Measurements from ENCODE around the gene DHX34. TPM values are rescaled to one million over a fixed set of nuclear protein-coding genes. Genes with fewer than 3 reads are reported as not detected.

Gene DHX34
- total RNA-seq, 1 donor from 2014 or later: 5.2 TPM

Other genes with a start within 250 kb of the DHX34 start
- gene ZC3H4, start 235.5 kb upstream of the DHX34 start, total RNA-seq: 7.2 and 9.5 TPM in 2 replicates
- gene SAE1, start 218.5 kb upstream of the DHX34 start, total RNA-seq: 96.8 and 131 TPM in 2 replicates
- 16.5 and 21.4 TPM in 2 replicates for gene BBC3, start 118.1 kb upstream of the DHX34 start, total RNA-seq
- 3.3 and 4.6 TPM in 2 replicates for gene CCDC9, start 92.8 kb upstream of the DHX34 start, total RNA-seq
- 0.65 and 1.2 TPM in 2 replicates for gene INAFM1, start 74.4 kb upstream of the DHX34 start, total RNA-seq
- not detected in 2 replicates for gene C5AR1, start 39.5 kb upstream of the DHX34 start, total RNA-seq
- under 0.01 TPM in 2 replicates for gene C5AR2, start 17.1 kb upstream of the DHX34 start, total RNA-seq
- gene MEIS3, start 70.2 kb downstream of the DHX34 start, total RNA-seq: 0.20 and 0.22 TPM in 2 replicates
- 0.22 TPM in 1 of 2 replicates, not detected in the other for gene SLC8A2, start 122.6 kb downstream of the DHX34 start, total RNA-seq
- gene KPTN, start 134.9 kb downstream of the DHX34 start, total RNA-seq: 3.2 and 3.5 TPM in 2 replicates
- gene NAPA, start 165.7 kb downstream of the DHX34 start, total RNA-seq: 61.1 and 69.5 TPM in 2 replicates
- gene ZNF541, start 223.8 kb downstream of the DHX34 start, total RNA-seq: 0.20 and 0.44 TPM in 2 replicates

Measured in lung microvascular endothelial cell (primary cell).